MM.1S (cell line): ENCODE measurements around the gene CLEC16A.

Experiments
- DNase-seq: peaks from one replicate; pipeline ENCODE4 v3.0.0-alpha.2; 2015
- H2AFZ ChIP-seq: fragments of 300-600 bp; sonication (generic); 2 replicates; pipeline ENCODE4 v1.6.0; 2016; ENCODE audit warnings: antibody characterized with exemption, low read length
- H3F3A ChIP-seq: fragments of 300-600 bp; sonication (generic); 2 replicates; pipeline ENCODE4 v1.6.1; 2016; ENCODE audit warnings: mild to moderate bottlenecking, antibody characterized with exemption, low read length, moderate library complexity, mixed read lengths; ENCODE audit not compliant: insufficient read depth
- H3K27ac ChIP-seq: fragments of 300-600 bp; sonication (generic); 2 replicates; pipeline ENCODE4 v1.5.1; 2016; ENCODE audit warnings: mild to moderate bottlenecking, low read length
- H3K27me3 ChIP-seq: fragments of 300-600 bp; sonication (generic); replicated peaks from 2 replicates; pipeline ENCODE4 v1.6.0; 2016; ENCODE audit warnings: low read length; ENCODE audit not compliant: insufficient read depth
- H3K36me3 ChIP-seq: fragments of 300-600 bp; sonication (generic); replicated peaks from 2 replicates; pipeline ENCODE4 v1.6.1; 2016; ENCODE audit warnings: mild to moderate bottlenecking, low read length, mixed read lengths; ENCODE audit not compliant: insufficient read depth
- H3K4me1 ChIP-seq: fragments of 300-600 bp; sonication (generic); 2 replicates; pipeline ENCODE4 v1.6.1; 2016; ENCODE audit warnings: low read length, mixed read lengths
- H3K4me2 ChIP-seq: fragments of 300-600 bp; sonication (generic); 2 replicates; pipeline ENCODE4 v1.6.0; 2016; ENCODE audit warnings: low read depth, low read length
- H3K4me3 ChIP-seq: fragments of 300-600 bp; sonication (generic); 2 replicates; pipeline ENCODE4 v1.5.1; 2016; ENCODE audit warnings: low read length, mixed read lengths
- H3K79me2 ChIP-seq: fragments of 300-600 bp; sonication (generic); 2 replicates; pipeline ENCODE4 v1.6.1; 2016; ENCODE audit warnings: mixed run types, low read length, mixed read lengths
- H3K9ac ChIP-seq: fragments of 300-600 bp; sonication (generic); 2 replicates; pipeline ENCODE4 v1.6.1; 2016; ENCODE audit warnings: low read length, mixed read lengths
- H3K9me2 ChIP-seq: fragments of 300-600 bp; sonication (generic); replicated peaks from 2 replicates; pipeline ENCODE4 v1.6.1; 2016; ENCODE audit warnings: mild to moderate bottlenecking, low read length, mixed read lengths; ENCODE audit not compliant: insufficient read depth
- H3K9me3 ChIP-seq: fragments of 300-600 bp; sonication (generic); replicated peaks from 2 replicates; pipeline ENCODE4 v1.6.1; 2016; ENCODE audit warnings: mild to moderate bottlenecking, low read length, mixed read lengths; ENCODE audit not compliant: insufficient read depth
- H4K20me1 ChIP-seq: fragments of 300-600 bp; sonication (generic); 2 replicates; pipeline ENCODE4 v1.6.1; 2016; ENCODE audit warnings: mild to moderate bottlenecking, low read length, moderate library complexity, mixed read lengths; ENCODE audit not compliant: insufficient read depth
- EZH2 ChIP-seq: fragments of 300-600 bp; sonication (generic); optimal IDR thresholded peaks from 2 replicates; pipeline ENCODE3; 2017; ENCODE audit warnings: low read depth, mild to moderate bottlenecking, antibody characterized with exemption, low read length, mixed read lengths
- EZH2phosphoT487 ChIP-seq: fragments of 300-600 bp; sonication (generic); IDR thresholded peaks from 2 replicates; pipeline ENCODE4 v1.6.1; 2018; ENCODE audit warnings: antibody characterized with exemption, low read length
- TF ChIP-seq, protein P1 (sequence below): fragments of 300-600 bp; sonication (generic); IDR thresholded peaks from 2 replicates; pipeline ENCODE4 v1.5.1; 2016; ENCODE audit warnings: antibody characterized with exemption, low read length, mixed read lengths

The CLEC16A gene

GRCh38 chr16:11047057-11047456 lies 102.7 kb downstream of the CLEC16A start:
- H3K9me3 ChIP-seq: no peaks in the 10 kb centered on the region
- no peaks in the 10 kb centered on the region for H4K20me1 ChIP-seq
- H3K27ac ChIP-seq: no peak overlapping the region
- no peaks in the 10 kb centered on the region for H3K27me3 ChIP-seq
- no peaks in the 10 kb centered on the region for H3K36me3 ChIP-seq
- H2AFZ ChIP-seq: no peak overlapping the region
- no peaks in the 10 kb centered on the region for H3K4me1 ChIP-seq
- no peak overlapping the region for H3K4me2 ChIP-seq
- no peaks in the 10 kb centered on the region for H3K79me2 ChIP-seq
- H3K9me2 ChIP-seq: no peaks in the 10 kb centered on the region
- no peak overlapping the region for H3K9ac ChIP-seq
- no peak for DNase-seq
- no peaks in the 10 kb centered on the region for H3F3A ChIP-seq
- H3K4me3 ChIP-seq: no peak overlapping the region
- TF ChIP-seq EZH2: no peak
- TF ChIP-seq, protein P1, sequence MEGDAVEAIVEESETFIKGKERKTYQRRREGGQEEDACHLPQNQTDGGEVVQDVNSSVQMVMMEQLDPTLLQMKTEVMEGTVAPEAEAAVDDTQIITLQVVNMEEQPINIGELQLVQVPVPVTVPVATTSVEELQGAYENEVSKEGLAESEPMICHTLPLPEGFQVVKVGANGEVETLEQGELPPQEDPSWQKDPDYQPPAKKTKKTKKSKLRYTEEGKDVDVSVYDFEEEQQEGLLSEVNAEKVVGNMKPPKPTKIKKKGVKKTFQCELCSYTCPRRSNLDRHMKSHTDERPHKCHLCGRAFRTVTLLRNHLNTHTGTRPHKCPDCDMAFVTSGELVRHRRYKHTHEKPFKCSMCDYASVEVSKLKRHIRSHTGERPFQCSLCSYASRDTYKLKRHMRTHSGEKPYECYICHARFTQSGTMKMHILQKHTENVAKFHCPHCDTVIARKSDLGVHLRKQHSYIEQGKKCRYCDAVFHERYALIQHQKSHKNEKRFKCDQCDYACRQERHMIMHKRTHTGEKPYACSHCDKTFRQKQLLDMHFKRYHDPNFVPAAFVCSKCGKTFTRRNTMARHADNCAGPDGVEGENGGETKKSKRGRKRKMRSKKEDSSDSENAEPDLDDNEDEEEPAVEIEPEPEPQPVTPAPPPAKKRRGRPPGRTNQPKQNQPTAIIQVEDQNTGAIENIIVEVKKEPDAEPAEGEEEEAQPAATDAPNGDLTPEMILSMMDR: no peak
- no peak for TF ChIP-seq EZH2phosphoT487

- Histone ChIP-seq H3K36me3 (no peaks in the 10 kb centered on the region), H3K27me3 (no peaks in the 10 kb centered on the region), H3K4me3 (no peak overlapping the region), H3K4me2 (no peak overlapping the region), H3K4me1 (no peaks in the 10 kb centered on the region), H3K9me2 (no peaks in the 10 kb centered on the region), H3K9ac (no peak overlapping the region), H4K20me1 (no peaks in the 10 kb centered on the region), H3F3A (no peaks in the 10 kb centered on the region), H3K27ac (no peak overlapping the region), H3K9me3 (no peaks in the 10 kb centered on the region), H3K79me2 (no peaks in the 10 kb centered on the region), H2AFZ (no peak overlapping the region)
- TF ChIP-seq EZH2phosphoT487 (no peak), EZH2 (no peak)
- TF ChIP-seq, protein P1: no peak
- DNase-seq: no peak
Measured at GRCh38 chr16:11047939-11048800, 103.8 kb downstream of the CLEC16A start.

GRCh38 chr16:11049396-11050059 lies 105.2 kb downstream of the CLEC16A start:
- Histone ChIP-seq H3K79me2 (no peaks in the 10 kb centered on the region), H3K27me3 (no peaks in the 10 kb centered on the region), H3K4me1 (no peaks in the 10 kb centered on the region), H4K20me1 (no peaks in the 10 kb centered on the region), H3F3A (no peaks in the 10 kb centered on the region), H3K4me3 (no peak overlapping the region), H3K27ac (no peak overlapping the region), H2AFZ (no peak overlapping the region), H3K9ac (no peak overlapping the region), H3K4me2 (no peak overlapping the region), H3K9me3 (no peaks in the 10 kb centered on the region), H3K36me3 (no peaks in the 10 kb centered on the region), H3K9me2 (no peaks in the 10 kb centered on the region)
- no peak for DNase-seq
- TF ChIP-seq, protein P1: no peak
- TF ChIP-seq EZH2: no peak
- TF ChIP-seq EZH2phosphoT487: no peak
